ENCODE data around the gene HCN3.
A peak's percentile ranks its signal among the peaks of the same experiment; 100 is the strongest.

HCN3 gene

DNA sequence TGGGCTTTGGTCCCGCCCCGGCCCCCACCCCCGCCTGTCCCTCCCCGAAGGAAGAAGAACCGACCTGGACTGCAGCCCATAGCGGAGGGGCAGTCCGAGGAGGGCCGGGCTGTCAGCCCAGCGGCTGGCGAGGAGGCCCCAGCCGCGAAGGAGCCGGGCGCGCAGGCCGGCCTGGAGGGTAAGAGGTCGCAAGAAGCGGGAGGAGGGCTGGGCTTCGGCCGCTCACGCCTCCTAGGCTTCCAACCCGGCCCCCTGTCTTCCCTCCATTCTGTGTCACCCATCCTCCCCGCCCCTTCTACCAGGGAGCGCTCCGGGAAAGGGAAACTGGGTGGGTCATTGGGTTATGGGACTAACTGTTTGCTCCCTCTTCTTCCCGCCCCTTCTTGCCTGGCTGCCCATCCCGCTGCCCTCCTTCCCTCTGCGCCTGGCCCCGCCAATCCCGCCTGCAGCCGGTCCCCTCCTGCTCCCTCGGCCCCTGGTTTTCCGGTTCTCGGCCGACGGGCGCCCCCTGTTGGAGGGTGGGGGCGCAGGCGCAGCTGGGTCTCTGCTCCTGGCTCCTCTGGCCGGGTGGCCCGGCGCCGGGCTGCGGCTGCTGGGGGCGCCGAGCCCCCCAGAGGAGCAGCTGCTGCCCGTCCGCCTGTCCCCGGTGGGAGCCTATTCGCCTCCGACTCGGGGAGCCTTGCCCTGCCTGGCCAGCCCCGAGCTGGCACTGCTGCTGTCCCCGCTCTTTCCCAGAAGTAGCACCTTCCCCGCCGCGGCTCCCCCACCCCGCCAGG, 45.9 kb downstream of the HCN3 start (continued):
- TF ChIP-seq, protein P1, sequence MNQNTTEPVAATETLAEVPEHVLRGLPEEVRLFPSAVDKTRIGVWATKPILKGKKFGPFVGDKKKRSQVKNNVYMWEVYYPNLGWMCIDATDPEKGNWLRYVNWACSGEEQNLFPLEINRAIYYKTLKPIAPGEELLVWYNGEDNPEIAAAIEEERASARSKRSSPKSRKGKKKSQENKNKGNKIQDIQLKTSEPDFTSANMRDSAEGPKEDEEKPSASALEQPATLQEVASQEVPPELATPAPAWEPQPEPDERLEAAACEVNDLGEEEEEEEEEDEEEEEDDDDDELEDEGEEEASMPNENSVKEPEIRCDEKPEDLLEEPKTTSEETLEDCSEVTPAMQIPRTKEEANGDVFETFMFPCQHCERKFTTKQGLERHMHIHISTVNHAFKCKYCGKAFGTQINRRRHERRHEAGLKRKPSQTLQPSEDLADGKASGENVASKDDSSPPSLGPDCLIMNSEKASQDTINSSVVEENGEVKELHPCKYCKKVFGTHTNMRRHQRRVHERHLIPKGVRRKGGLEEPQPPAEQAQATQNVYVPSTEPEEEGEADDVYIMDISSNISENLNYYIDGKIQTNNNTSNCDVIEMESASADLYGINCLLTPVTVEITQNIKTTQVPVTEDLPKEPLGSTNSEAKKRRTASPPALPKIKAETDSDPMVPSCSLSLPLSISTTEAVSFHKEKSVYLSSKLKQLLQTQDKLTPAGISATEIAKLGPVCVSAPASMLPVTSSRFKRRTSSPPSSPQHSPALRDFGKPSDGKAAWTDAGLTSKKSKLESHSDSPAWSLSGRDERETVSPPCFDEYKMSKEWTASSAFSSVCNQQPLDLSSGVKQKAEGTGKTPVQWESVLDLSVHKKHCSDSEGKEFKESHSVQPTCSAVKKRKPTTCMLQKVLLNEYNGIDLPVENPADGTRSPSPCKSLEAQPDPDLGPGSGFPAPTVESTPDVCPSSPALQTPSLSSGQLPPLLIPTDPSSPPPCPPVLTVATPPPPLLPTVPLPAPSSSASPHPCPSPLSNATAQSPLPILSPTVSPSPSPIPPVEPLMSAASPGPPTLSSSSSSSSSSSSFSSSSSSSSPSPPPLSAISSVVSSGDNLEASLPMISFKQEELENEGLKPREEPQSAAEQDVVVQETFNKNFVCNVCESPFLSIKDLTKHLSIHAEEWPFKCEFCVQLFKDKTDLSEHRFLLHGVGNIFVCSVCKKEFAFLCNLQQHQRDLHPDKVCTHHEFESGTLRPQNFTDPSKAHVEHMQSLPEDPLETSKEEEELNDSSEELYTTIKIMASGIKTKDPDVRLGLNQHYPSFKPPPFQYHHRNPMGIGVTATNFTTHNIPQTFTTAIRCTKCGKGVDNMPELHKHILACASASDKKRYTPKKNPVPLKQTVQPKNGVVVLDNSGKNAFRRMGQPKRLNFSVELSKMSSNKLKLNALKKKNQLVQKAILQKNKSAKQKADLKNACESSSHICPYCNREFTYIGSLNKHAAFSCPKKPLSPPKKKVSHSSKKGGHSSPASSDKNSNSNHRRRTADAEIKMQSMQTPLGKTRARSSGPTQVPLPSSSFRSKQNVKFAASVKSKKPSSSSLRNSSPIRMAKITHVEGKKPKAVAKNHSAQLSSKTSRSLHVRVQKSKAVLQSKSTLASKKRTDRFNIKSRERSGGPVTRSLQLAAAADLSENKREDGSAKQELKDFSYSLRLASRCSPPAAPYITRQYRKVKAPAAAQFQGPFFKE (tag by site-specific recombination; IDR thresholded peaks at IDR 0.05; ENCODE audit: borderline replicate concordance), result no peak
- TF ChIP-seq ZNF155 (tag by site-specific recombination; IDR thresholded peaks at IDR 0.05) (no peak), KLF8 (tag by site-specific recombination; IDR thresholded peaks at IDR 0.05) (peak; percentile 49), ZEB2 (tag by site-specific recombination; IDR thresholded peaks at IDR 0.05) (peak; percentile 96), ZNF560 (tag by site-specific recombination; IDR thresholded peaks at IDR 0.05; ENCODE audit: borderline replicate concordance) (no peak), ZNF311 (tag by site-specific recombination; IDR thresholded peaks at IDR 0.05; ENCODE audit: borderline replicate concordance) (no peak), ZNF221 (tag by site-specific recombination; IDR thresholded peaks at IDR 0.05; ENCODE audit: borderline replicate concordance) (no peak), ZNF324 (tag by site-specific recombination; IDR thresholded peaks at IDR 0.05) (peak; percentile 88; the same call in 1 of the 2 replicates), ZNF140 (tag by site-specific recombination; IDR thresholded peaks at IDR 0.05) (no peak), SP3 (tag by site-specific recombination; IDR thresholded peaks at IDR 0.05) (peak; percentile 86), ZNF501 (tag by site-specific recombination; IDR thresholded peaks at IDR 0.05) (peak; percentile 81), ZBTB48 (tag by site-specific recombination; IDR thresholded peaks at IDR 0.05) (peak; percentile 97), ZNF121 (tag by site-specific recombination; IDR thresholded peaks at IDR 0.05) (no peak), ZNF629 (tag by site-specific recombination; IDR thresholded peaks at IDR 0.05) (peak; percentile 58; the same call in 1 of the 2 replicates), OVOL3 (tag by site-specific recombination; IDR thresholded peaks at IDR 0.05) (no peak), ZNF341 (tag by site-specific recombination; IDR thresholded peaks at IDR 0.05; ENCODE audit: low read depth) (peak; percentile 94), ZNF529 (tag by site-specific recombination; IDR thresholded peaks at IDR 0.05; ENCODE audit: insufficient replicate concordance) (no peak), ZNF391 (tag by site-specific recombination; IDR thresholded peaks at IDR 0.05; ENCODE audit: borderline replicate concordance, low read depth) (peak; percentile 78; the same call in 1 of the 2 replicates), HOXC10 (CRISPR knock-in tag; IDR thresholded peaks at IDR 0.05) (no peak), ZNF677 (tag by site-specific recombination; IDR thresholded peaks at IDR 0.05) (no peak), ZNF585B (tag by site-specific recombination; IDR thresholded peaks at IDR 0.05) (no peak), EGR2 (tag by site-specific recombination; IDR thresholded peaks at IDR 0.05; ENCODE audit: low read depth) (no peak), ZNF19 (tag by site-specific recombination; IDR thresholded peaks at IDR 0.05; ENCODE audit: low read depth) (no peak)
- TF ChIP-seq, protein P2, sequence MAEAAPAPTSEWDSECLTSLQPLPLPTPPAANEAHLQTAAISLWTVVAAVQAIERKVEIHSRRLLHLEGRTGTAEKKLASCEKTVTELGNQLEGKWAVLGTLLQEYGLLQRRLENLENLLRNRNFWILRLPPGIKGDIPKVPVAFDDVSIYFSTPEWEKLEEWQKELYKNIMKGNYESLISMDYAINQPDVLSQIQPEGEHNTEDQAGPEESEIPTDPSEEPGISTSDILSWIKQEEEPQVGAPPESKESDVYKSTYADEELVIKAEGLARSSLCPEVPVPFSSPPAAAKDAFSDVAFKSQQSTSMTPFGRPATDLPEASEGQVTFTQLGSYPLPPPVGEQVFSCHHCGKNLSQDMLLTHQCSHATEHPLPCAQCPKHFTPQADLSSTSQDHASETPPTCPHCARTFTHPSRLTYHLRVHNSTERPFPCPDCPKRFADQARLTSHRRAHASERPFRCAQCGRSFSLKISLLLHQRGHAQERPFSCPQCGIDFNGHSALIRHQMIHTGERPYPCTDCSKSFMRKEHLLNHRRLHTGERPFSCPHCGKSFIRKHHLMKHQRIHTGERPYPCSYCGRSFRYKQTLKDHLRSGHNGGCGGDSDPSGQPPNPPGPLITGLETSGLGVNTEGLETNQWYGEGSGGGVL (tag by site-specific recombination; IDR thresholded peaks at IDR 0.05), result peak; percentile 85
- TF ChIP-seq, protein P3, sequence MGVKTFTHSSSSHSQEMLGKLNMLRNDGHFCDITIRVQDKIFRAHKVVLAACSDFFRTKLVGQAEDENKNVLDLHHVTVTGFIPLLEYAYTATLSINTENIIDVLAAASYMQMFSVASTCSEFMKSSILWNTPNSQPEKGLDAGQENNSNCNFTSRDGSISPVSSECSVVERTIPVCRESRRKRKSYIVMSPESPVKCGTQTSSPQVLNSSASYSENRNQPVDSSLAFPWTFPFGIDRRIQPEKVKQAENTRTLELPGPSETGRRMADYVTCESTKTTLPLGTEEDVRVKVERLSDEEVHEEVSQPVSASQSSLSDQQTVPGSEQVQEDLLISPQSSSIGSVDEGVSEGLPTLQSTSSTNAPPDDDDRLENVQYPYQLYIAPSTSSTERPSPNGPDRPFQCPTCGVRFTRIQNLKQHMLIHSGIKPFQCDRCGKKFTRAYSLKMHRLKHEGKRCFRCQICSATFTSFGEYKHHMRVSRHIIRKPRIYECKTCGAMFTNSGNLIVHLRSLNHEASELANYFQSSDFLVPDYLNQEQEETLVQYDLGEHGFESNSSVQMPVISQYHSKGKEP (tag by site-specific recombination; IDR thresholded peaks at IDR 0.05), result no peak
- TF ChIP-seq, protein P4, sequence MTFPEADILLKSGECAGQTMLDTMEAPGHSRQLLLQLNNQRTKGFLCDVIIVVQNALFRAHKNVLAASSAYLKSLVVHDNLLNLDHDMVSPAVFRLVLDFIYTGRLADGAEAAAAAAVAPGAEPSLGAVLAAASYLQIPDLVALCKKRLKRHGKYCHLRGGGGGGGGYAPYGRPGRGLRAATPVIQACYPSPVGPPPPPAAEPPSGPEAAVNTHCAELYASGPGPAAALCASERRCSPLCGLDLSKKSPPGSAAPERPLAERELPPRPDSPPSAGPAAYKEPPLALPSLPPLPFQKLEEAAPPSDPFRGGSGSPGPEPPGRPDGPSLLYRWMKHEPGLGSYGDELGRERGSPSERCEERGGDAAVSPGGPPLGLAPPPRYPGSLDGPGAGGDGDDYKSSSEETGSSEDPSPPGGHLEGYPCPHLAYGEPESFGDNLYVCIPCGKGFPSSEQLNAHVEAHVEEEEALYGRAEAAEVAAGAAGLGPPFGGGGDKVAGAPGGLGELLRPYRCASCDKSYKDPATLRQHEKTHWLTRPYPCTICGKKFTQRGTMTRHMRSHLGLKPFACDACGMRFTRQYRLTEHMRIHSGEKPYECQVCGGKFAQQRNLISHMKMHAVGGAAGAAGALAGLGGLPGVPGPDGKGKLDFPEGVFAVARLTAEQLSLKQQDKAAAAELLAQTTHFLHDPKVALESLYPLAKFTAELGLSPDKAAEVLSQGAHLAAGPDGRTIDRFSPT (tag by site-specific recombination; IDR thresholded peaks at IDR 0.05), result peak; percentile 51; the same call in 1 of the 2 replicates
- TF ChIP-seq, protein P5, sequence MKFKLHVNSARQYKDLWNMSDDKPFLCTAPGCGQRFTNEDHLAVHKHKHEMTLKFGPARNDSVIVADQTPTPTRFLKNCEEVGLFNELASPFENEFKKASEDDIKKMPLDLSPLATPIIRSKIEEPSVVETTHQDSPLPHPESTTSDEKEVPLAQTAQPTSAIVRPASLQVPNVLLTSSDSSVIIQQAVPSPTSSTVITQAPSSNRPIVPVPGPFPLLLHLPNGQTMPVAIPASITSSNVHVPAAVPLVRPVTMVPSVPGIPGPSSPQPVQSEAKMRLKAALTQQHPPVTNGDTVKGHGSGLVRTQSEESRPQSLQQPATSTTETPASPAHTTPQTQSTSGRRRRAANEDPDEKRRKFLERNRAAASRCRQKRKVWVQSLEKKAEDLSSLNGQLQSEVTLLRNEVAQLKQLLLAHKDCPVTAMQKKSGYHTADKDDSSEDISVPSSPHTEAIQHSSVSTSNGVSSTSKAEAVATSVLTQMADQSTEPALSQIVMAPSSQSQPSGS (tag by site-specific recombination; IDR thresholded peaks at IDR 0.05; ENCODE audit: low read depth), result no peak

Data from HEK293 (cell line).